Thoracic aorta (tissue), 2 donors: ENCODE measurements around the gene CCT8. TPM values are rescaled to one million over a fixed set of nuclear protein-coding genes. Genes with fewer than 3 reads are reported as not detected.

Experiments
- ATAC-seq: fragments of 150-250 bp; one replicate; pipeline ENCODE4 v1.8.0; 2017; ENCODE audit warnings: low read depth; ENCODE audit not compliant: insufficient number of reproducible peaks, low FRiP score
- DNase-seq: peaks from one replicate; pipeline ENCODE4 v3.0.0-alpha.2; 2020; ENCODE audit warnings: low spot score
- H3K27ac ChIP-seq, 2 donors: fragments of 200-600 bp; sonication (generic); 1 replicate in 1 of 2; 2 replicates in 1 of 2; pipeline ENCODE4 v1.5.1; 2016; ENCODE audit warnings: mild to moderate bottlenecking in 2 of 2, moderate library complexity in 2 of 2
- H3K27me3 ChIP-seq: fragments of 200-600 bp; sonication (generic); replicated peaks from 2 replicates; pipeline ENCODE4 v1.6.0; 2016; ENCODE audit warnings: mild to moderate bottlenecking; ENCODE audit not compliant: insufficient read depth
- H3K36me3 ChIP-seq: fragments of 200-600 bp; sonication (generic); one replicate; pipeline ENCODE4 v1.5.1; 2016
- H3K4me1 ChIP-seq, 2 donors: fragments of 200-600 bp; sonication (generic); 1 replicate in 1 of 2; 2 replicates in 1 of 2; pipeline versions ENCODE4 v1.5.1 to v1.6.0; 2016; ENCODE audit warnings: low read depth in 2 of 2, mild to moderate bottlenecking in 1 of 2; ENCODE audit not compliant: control insufficient read depth in 1 of 2
- H3K4me3 ChIP-seq: fragments of 200-600 bp; sonication (generic); 2 replicates; pipeline ENCODE4 v1.5.1; 2016; ENCODE audit warnings: mild to moderate bottlenecking
- H3K9me3 ChIP-seq: fragments of 200-600 bp; sonication (generic); 2 replicates; pipeline ENCODE4 v1.5.1; 2016
- total RNA-seq, 2 donors: library from RNA; depleted of rRNA; stranded (reverse); fragments of >200 nt; gene quantifications; one replicate each; pipeline versions ENCODE4 v1.1.0 to v1.2.3, GENCODE V29; 2016
- TF ChIP-seq, protein P1 (sequence below): fragments of 200-600 bp; sonication (generic); IDR thresholded peaks from one replicate; pipeline ENCODE4 v1.5.1; 2019; ENCODE audit warnings: antibody characterized with exemption

CCT8 gene
- total RNA-seq, 2 donors from 2014 or later, result 76.9 to 110 TPM

DNA sequence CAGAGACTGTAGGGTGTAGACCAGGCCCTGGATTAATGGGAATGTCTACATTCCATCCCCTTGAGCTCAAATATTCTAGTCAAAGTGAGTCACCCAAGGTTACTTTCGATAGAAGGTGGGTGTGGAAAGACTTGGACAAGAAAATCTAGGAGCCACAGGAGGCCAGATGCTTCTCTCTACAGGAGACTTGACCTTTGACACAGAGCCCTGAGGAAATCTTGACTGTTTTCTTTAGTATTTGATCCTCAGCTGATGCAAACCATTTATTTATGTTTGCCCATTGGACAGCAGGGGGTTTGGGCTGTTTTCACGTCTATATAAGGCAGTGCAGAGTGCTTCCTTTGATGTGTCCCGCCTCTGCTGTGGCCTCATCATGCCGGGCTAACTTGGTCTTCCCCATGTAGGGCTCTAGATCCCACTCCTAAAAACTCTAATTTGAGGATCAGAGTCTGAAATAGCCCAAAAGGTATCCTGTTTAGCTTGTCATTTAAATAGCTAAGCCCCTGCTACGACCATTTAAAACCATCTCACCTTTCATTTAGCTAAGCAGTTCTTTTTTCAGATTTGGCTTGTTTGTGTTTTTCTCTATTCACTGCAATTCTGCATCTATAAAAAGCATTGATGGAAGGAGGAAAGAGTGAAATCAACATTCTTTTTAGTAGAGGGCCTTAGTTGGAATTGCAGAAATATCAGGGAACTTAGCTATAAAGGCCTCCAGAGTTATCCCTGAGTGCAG lies 41.5 kb upstream of the CCT8 start:
- no peak for DNase-seq
- H3K4me3 ChIP-seq, result no peak overlapping the region
- H3K9me3 ChIP-seq, result no peaks in the 10 kb centered on the region
- no peak overlapping the region for H3K27ac ChIP-seq
- no peak for ATAC-seq
- no peaks in the 10 kb centered on the region for H3K27me3 ChIP-seq
- no peaks in the 10 kb centered on the region for H3K4me1 ChIP-seq
- H3K36me3 ChIP-seq, result no peaks in the 10 kb centered on the region
- TF ChIP-seq, protein P1, sequence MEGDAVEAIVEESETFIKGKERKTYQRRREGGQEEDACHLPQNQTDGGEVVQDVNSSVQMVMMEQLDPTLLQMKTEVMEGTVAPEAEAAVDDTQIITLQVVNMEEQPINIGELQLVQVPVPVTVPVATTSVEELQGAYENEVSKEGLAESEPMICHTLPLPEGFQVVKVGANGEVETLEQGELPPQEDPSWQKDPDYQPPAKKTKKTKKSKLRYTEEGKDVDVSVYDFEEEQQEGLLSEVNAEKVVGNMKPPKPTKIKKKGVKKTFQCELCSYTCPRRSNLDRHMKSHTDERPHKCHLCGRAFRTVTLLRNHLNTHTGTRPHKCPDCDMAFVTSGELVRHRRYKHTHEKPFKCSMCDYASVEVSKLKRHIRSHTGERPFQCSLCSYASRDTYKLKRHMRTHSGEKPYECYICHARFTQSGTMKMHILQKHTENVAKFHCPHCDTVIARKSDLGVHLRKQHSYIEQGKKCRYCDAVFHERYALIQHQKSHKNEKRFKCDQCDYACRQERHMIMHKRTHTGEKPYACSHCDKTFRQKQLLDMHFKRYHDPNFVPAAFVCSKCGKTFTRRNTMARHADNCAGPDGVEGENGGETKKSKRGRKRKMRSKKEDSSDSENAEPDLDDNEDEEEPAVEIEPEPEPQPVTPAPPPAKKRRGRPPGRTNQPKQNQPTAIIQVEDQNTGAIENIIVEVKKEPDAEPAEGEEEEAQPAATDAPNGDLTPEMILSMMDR, result no peak

DNA sequence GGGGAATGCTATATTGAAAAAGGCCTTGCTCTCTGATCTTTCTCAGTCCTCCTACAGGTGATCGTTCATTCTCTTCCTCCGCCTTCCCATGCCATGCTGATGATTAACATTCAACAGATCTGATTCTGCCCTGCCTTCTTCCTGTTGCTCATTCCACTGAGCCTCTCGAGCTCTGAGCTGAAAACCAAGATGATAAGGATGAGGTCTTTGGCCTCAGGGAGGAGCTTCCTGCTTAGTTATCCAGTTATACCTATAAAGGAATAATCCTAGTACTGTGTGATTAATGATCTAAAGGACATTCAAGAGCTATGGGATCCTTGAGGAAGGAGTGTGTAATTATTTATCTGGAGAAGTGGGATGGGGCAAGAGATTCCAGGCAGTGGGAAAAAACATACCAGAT lies 31.8 kb upstream of the CCT8 start:
- ATAC-seq (no peak), DNase-seq (no peak)
- Histone ChIP-seq H3K9me3 (no peaks in the 10 kb centered on the region), H3K27me3 (no peaks in the 10 kb centered on the region), H3K36me3 (no peaks in the 10 kb centered on the region), H3K4me1 (no peaks in the 10 kb centered on the region), H3K27ac (no peak overlapping the region), H3K4me3 (no peak overlapping the region)
- TF ChIP-seq, protein P1, result no peak

GRCh38 chr21:29104239-29104708 lies 30.8 kb upstream of the CCT8 start:
- TF ChIP-seq, protein P1, result no peak
- no peak overlapping the region for H3K27ac ChIP-seq
- no peaks in the 10 kb centered on the region for H3K9me3 ChIP-seq
- H3K4me1 ChIP-seq, result no peaks in the 10 kb centered on the region
- H3K36me3 ChIP-seq, result no peaks in the 10 kb centered on the region
- H3K4me3 ChIP-seq, result no peak overlapping the region
- DNase-seq (no peak), ATAC-seq (no peak)
- H3K27me3 ChIP-seq, result no peaks in the 10 kb centered on the region

DNA sequence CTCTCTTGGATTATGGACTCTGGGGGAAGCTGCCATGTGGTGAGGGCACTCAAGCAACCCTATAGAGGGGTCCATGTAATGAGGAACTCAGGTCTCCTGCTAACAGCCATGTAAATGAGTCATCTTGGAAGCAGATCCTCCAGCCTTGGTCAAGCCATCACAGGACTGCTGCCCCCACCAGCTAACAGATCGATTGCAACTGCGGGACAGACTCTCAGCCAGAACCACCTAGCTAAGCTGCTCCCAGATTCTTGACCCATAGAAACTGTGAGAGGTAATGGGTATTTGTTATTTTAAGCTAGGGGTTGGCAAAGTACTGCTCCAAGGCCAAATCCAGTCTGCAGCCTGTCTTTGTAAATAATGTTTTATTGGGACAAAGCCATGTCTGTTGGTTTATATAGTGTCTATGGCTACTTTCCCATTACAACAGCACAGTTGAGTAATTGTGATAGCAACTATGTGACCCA lies 29.4 kb upstream of the CCT8 start:
- no peaks in the 10 kb centered on the region for H3K27me3 ChIP-seq
- H3K36me3 ChIP-seq, result no peaks in the 10 kb centered on the region
- TF ChIP-seq, protein P1, result no peak
- H3K4me3 ChIP-seq, result no peak overlapping the region
- H3K9me3 ChIP-seq, result no peaks in the 10 kb centered on the region
- ATAC-seq, result no peak
- no peaks in the 10 kb centered on the region for H3K4me1 ChIP-seq
- DNase-seq, result no peak
- H3K27ac ChIP-seq, result no peak overlapping the region

DNA sequence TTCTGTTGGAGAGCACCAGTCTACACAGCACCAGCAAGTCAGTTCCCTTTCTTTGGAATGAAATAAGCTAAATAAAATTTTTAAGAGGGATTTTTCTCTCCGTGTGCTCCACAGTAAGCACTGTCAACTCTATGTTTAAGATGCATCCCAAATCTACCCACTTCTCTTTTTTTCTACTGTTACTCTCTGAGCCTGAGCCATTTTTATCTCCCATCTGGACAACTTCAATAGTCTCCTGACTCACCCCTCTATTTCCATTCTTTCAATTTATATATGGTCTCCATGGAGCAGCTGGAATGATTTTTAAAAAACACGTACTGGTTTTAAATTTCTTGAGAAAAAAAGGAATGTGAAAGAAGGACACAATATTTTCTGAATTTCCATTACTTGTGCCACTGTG lies 24.7 kb upstream of the CCT8 start:
- ATAC-seq (no peak), DNase-seq (no peak)
- Histone ChIP-seq H3K9me3 (no peaks in the 10 kb centered on the region), H3K36me3 (no peaks in the 10 kb centered on the region), H3K27me3 (no peaks in the 10 kb centered on the region), H3K4me1 (peaks cover 0 to under 1% of the 10 kb centered on the region in 2 donors), H3K4me3 (no peak overlapping the region), H3K27ac (no peak overlapping the region)
- TF ChIP-seq, protein P1, result no peak
